GM19438 (cell line): Measurements from ENCODE around the gene DOCK3.

Source experiments
- ATAC-seq: cut with Tn5 transposase; IDR thresholded peaks from one replicate; pipeline ENCODE4 v1.9.1; 2021; ENCODE audit warnings: low read depth; ENCODE audit not compliant: unreplicated experiment

The DOCK3 gene

GRCh38 chr3:51392355-51393133, 717.8 kb downstream of the DOCK3 start:
- no peak for ATAC-seq

GRCh38 chr3:51393134-51393495, 718.4 kb downstream of the DOCK3 start:
- no peak for ATAC-seq

- ATAC-seq, result no peak
Observed at GRCh38 chr3:51393564-51393963, 718.8 kb downstream of the DOCK3 start.

- no peak for ATAC-seq
Observed at GRCh38 chr3:51394541-51394940, 719.8 kb downstream of the DOCK3 start.

- no peak for ATAC-seq
Observed at GRCh38 chr3:51395493-51396213, 720.9 kb downstream of the DOCK3 start.

GRCh38 chr3:51396401-51396800, 721.7 kb downstream of the DOCK3 start:
- no peak for ATAC-seq

GRCh38 chr3:51397392-51397791, 722.7 kb downstream of the DOCK3 start:
- ATAC-seq, result no peak

- ATAC-seq, result no peak
Observed at GRCh38 chr3:51398595-51399310, 724.0 kb downstream of the DOCK3 start.

GRCh38 chr3:51400166-51400565, 725.4 kb downstream of the DOCK3 start:
- ATAC-seq, result no peak

- no peak for ATAC-seq
Observed at GRCh38 chr3:51401735-51402134, 727.0 kb downstream of the DOCK3 start.

GRCh38 chr3:51403675-51404074, 728.9 kb downstream of the DOCK3 start:
- no peak for ATAC-seq

GRCh38 chr3:51408021-51408420, 733.3 kb downstream of the DOCK3 start:
- no peak for ATAC-seq

- ATAC-seq, result no peak
Observed at GRCh38 chr3:51408813-51409212, 734.1 kb downstream of the DOCK3 start.

GRCh38 chr3:51422211-51422610, 747.5 kb downstream of the DOCK3 start:
- ATAC-seq, result no peak

GRCh38 chr3:51426921-51427320, 752.2 kb downstream of the DOCK3 start:
- no peak for ATAC-seq

- ATAC-seq, result no peak
Observed at GRCh38 chr3:51429138-51429537, 754.4 kb downstream of the DOCK3 start.
